RPMI7951 (cell line): ENCODE measurements around the gene PPL. TPM values are rescaled to one million over a fixed set of nuclear protein-coding genes. Genes with fewer than 3 reads are reported as not detected.
"Not testable (repeated sequence)": the region's sequence is repeated elsewhere in the genome, so short reads cannot be mapped to it uniquely, and the experiment has no call there.

Experiments used
- DNase-seq: peaks from one replicate; pipeline ENCODE4 v3.0.0-alpha.2; 2012; ENCODE audit warnings: low read depth
- total RNA-seq: library from RNA; depleted of rRNA; stranded (reverse); fragments of >200 nt; shearing (Covaris generic); gene quantifications from 2 replicates; pipeline ENCODE4 v1.2.3, GENCODE V29; 2014

PPL gene
- total RNA-seq, 1 experiment from 2014 or later = 0.12 TPM

DNA sequence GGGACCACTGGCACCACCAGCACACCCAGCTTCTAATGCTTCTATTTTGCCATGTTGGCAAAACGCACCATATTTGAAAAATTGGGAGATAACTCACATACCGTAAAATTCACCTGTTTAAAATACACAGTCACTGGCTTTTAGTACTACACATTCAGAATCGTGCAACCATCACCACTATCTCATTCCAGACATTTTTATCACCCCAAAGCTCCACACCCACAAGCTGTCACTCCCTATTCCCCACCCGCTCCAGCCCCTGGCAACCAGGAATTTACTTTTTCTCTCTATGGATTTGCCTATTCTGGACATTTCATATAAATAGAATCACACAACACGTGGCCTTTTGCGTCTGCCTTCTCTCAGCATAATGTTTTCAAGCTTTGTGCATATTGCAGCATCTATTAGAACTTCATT is 25.0 kb downstream of the PPL start:
- DNase-seq = no peak

DNA sequence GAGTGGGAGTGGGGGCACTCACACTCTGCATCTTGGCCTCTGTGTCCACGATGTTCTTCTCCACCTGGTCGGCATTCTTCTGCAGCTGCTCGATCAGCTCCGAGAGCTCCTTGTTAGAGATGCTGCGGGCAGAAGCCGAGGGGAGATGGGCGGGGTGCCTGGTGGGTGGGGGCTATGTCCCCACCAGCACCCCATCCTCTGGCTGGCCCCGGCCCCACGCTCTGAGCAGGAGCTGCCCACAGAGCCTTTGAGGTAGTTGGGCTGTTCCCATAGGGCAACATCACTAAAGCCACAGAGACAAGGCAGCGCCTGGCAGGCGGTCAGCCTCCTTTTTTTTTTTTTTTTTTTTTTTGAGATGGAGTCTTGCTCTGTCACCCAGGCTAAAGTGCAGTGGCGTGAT is 26.1 kb downstream of the PPL start:
- DNase-seq = no peak

DNA sequence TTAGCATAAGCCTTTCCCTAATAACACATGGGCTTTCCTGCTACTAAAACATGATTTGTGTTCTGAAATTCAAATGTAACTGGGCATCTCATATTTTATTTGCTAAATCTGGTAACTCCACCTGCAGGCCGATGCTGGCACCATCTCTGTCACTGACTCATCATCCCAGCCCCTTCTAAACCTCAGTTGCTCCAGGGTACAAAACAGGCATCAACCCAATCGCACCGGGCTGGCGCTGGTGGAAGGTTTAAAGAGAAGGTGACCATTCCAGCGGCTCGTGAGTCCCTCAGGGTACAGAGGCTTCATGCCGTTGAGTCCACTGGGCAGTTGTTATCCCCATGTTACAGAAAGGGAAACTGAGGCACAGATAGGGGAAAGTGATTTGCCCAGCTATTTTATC is 27.1 kb downstream of the PPL start:
- DNase-seq = no peak

DNA sequence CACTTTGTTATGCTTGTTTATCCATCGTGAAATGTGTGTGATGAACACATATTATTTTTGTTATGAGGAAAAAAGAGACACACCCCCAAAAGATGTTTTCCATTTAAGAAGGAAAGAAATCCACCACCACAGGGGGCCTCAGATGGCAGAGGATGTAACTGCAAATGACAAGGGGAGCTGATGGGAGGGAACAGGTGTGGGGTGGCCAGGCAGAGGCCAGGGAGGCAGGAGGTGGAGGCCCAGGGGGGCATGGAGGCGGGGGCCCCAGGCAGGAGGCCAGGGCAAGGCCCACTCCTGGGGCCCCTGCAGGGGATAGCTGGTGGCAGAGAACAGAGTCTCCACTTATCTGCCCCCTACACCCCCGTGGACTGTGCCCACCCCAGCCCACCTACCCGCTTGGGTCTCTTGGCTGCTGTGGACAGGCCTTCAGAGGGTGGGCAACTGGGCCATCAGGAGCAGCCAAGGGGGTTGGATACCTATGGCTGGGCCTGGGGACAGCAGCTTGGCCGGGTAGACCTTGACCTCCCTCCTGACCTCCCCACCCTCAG is 28.0 kb downstream of the PPL start:
- DNase-seq = no peak

DNA sequence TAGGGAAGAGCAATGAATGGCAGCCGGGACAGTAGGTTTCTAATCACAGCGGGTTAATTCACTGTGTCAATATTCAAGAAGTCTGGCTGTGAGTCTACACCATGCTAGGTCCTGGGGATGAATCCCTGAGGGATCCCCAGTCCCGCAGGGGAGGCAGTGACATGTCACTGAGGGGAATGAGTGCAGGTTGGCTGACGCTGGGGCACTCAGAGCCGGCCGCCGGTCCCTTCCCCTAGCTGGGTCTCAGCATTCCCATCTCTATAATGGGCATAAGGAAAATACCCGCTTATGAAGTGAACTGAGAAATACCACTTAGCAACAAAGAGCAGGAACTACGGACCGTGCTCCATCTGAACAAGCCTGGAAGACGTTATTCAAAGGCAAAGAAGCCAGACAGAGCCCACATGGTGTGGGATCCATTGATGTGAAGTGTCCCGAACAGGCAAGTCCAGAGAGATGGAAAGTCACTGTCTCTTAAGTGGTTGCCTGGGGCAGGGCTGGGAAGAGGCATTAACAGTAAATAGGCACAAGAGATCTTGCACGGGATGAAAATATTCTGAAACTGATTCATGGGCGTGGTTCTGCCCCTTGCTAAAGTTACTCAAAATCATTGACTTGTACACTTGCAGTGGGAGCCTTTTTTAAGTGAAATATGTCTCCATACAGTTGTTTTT is 31.9 kb downstream of the PPL start:
- DNase-seq = no peak

DNA sequence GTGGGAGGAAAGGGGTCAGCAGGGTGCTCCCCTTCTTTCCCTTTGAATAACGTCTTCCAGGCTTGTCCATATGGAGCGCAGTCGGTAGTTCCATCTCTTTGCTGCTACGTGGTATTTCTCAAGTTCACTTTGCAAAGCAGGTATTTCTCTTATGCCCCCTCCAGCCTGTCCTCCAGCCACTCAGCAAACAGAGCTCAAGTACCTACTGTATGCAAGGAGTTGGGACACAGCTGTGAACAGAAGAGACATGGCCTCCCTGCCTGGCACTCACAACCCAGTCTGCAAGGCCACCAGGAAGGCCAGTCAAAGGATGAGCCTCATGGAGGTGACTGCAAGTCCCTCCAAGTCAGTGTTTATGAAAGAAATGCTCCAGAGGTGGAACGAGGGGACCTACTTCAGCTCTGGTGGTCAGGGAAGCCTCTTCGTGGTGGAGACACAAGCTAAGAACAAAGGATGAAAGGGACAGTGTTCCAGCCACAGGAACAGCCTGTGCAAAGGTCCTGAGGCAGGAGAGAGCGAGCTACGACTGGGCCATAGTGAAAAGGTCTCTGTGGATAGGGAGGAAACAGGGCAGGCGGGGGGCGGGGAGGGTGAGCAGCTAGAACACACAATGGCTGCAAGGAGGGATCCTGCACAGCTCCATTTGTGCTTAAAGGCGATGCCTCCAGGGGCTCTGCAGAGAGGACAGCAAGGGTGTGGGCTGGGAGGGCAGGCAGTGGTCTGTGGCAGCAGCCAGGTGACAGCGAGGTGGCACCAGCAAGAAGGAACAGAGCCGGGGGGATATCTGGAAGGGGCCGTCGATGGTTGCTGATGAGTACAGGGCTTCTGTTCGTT is 32.6 kb downstream of the PPL start:
- no peak for DNase-seq

DNA sequence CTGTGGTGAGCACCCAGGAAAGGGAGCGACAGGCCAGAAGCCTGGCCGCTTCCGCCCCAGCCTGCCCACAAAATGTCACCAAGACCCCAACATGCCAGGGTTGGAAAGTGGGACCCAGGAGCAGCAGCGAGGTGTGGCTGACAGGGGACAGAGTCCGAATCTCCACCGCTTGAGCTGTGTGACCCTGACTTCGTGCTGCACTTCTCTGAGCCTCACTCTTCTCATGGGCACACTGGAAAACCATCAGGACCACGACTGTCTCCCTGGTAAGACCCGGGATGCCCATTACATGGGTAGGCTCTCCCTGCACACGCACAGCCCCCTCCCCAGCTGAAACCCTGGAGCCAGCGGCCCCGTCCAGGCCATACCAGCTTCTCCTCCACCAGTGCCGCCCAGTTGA is 34.9 kb downstream of the PPL start:
- no peak for DNase-seq

DNA sequence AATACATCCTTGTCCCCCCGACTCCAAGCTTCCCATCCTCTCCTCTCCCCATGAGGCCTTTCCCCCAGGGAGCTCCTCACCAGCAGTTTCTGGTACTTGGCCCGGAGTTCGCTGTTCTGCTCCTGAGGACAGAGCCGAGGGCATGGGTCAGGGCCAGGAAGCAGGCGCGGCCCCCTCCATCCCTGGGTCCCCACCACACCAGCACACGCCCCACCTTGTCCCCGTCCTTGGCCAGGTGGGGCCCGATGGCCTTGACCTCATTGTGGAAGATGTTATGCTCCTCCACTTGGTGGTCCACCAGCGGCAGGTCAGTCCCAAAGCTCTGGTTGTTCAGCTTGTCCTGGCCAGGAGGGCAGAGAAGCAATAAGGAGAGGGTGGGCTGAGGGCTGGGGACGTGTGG is 36.2 kb downstream of the PPL start:
- DNase-seq = no peak

DNA sequence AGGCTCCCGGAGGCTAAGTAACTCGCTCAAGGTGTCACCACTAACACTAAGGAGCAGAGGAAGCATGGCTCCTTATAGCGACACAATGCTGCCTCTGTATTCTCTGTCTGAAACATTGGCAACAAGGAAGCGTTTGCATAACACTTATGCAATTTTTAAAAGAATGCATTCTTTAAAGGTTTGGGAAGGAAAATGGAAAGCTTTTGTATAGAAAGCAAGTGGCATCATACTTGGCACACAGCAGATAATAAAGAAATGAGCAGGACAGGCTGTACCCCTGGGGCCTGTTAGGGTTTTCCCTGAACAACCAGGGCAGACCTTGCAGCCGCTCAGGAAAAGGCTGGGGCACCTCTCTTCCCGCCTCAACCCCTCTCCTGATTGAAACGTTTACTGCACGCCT is 36.9 kb downstream of the PPL start:
- no peak for DNase-seq

DNA sequence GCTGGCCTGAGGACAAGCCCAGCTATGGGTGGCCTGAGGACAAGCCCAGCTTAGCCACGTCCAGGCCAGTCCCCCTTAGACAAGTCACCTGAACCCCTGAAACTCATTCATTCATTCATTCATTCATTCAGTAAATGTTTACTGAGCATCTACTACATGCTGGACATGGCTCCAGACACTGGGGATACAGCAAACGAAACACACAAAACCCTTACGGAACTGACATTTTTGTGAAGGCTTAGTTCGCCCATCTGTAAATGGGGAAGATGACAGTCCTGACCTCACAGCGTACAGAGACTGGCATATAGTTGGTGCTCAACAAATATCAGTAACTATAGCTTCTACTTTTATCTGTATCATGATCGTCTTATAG is 37.5 kb downstream of the PPL start:
- no peak for DNase-seq

DNA sequence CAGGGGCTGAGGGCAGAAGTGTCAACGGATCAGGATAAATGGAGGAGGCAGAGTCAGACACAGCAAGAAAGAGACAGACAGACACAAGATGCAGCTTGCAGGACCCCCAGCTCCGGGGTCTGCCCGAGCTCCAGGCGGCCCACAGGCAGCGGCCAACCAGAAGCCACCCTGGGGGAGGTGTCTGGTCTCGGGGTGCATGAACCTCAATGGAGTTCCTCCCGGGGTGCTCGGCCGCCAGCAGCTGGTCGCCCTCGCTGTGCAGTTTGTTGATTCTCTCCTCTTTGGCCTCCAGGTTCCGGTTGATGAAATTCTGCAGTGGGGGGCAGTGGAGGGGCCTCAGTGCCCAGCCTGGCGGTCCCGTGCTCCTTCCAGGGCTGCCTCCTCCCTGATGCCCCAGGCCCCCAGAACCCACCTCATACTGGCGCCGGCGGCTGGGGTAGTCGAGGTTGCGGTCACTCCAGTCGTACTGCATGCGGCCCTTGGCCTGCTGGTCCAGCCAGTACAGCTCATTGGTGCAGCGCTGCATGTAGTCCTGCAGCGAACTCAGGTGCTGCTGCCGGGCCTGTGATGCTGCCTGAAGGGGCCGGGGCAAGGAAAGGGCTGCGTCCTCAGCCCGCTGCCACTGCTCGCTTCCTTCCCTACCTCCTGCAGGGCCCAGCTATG is 38.0 kb downstream of the PPL start:
- DNase-seq = no peak

DNA sequence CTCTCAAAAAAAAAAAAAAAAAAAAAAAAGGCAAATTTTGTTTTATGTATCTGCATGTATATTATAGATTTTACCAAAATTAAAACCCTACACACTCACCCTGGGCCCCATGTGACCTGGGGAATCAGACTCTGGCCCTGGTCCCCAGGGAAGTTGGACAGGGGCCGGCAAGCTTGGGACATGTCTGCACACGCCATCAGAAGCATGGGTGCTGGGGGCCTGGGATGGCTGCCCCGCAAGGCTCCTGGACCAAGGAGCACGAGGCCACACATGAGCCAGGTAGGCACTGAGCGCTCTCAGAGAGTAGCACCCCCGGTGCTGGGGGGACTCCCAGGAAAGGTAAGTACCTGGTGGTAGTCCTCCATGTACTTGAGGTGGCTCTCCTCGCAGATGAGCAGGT is 39.6 kb downstream of the PPL start:
- no peak for DNase-seq

DNA sequence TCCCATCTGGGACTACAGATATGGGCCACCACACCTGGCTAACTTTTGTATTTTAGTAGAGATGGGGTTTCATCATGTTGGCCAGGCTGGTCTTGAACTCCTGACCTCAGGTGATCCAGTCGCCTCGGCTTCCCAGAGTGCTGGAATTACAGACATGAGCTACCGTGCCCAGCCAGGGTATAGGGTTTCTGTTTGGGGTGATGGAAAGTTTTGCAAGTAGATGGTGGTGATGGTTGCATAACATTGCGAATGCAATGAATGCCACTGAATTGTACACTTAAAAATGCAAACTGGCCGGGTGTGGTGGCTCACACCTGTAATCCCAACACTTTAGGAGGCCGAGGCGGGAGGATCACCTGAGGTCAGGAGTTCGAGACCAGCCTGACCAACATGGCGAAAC is 40.2 kb downstream of the PPL start:
- not testable (repeated sequence) for DNase-seq

DNA sequence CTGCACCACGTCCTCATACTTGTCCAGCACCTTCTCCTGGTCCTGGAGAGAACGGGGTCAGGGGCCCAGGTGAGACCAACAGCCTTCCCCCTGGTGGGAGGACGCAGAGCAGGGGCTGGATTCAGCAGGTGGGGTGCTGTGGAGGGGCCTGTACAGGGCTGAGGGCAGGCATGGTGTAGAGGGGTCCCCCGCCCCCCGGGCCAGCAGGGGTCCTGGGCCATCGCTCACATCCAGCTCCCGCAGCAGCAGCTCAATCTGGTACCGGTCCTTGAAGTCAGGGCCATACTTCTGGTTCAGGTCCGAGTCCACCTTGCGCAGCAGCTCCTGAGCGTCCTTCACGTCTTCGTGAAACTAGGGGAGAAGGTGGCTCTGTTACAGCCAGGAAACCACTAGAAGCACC is 41.6 kb downstream of the PPL start:
- DNase-seq = no peak

DNA sequence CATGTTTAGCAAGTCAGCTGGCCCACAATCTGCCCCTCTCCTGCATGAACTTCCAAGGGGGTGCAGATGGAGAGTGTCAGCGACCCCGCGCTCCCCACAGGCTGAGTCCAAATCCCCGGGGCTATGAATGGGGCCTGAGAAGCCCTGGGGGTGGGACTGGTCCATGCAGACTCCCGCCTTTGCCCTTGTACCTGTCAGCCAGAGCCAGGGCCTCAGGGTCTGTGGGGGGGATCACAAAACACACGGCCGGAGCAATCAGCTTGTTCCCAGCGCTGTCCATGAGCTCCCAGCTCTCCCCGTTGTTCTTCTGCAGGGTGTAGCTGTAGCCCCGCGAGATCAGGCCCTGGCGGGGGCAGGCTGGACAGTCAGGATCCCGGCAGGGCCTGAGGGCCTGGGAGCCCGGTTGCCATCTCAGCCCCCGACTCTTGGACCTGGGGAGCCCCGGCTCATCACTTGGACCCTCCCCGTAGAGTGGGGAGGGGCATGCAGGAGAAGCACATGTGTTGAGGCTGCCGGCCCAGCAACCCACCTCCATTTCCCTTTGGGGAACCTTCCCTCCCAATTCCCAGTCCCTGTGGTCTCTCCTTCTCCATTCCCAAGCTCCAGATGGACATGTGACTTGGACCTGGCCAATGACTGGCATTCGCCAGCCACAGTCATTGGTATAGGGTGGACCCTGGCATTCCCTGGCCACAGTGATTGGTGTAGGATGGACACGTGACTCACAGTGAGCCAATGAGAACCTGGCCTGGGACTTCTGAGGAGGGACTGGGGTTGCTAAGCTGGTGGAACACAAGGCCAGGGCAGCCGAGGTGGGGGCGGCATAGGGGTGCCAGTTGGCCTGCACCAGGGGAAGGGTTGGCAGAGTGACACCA is 42.4 kb downstream of the PPL start:
- DNase-seq = peak; percentile 26

DNA sequence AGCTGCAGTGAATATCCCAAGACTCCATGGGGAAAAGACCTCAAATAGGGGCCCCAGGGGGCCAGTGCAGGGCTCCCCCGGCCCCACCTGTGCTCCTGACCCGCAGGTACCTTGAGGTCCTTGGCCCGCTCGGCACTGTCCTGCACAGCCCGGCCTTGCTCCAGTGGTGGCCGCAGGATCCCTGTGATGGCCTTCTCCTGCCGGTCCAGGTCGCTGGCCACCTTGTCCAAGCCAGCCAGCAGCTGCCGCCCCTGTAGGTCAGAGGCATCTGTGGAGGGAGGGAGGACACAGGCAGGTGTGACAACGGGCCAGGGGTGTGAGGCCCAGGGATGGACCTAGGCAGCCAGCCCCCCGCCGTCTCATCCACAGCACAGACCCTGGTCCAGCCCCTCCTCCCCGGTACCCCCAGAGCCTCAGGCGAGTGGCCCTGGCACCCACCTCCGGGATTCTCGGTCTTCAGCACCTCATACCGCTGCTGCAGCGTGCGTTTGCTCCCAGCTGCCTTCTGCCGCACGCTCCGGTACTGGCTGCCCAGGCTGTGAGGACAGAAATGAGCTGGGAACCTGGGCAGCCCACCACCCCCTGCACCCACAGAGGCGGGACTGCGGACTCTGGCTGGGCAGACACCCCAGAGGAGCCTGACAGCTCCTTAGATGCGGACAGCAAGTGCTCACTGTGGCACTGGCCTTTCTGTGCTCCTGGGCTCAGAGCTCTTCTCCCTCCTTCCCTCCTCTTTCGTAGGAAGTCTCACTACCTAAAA is 43.7 kb downstream of the PPL start:
- no peak for DNase-seq

DNA sequence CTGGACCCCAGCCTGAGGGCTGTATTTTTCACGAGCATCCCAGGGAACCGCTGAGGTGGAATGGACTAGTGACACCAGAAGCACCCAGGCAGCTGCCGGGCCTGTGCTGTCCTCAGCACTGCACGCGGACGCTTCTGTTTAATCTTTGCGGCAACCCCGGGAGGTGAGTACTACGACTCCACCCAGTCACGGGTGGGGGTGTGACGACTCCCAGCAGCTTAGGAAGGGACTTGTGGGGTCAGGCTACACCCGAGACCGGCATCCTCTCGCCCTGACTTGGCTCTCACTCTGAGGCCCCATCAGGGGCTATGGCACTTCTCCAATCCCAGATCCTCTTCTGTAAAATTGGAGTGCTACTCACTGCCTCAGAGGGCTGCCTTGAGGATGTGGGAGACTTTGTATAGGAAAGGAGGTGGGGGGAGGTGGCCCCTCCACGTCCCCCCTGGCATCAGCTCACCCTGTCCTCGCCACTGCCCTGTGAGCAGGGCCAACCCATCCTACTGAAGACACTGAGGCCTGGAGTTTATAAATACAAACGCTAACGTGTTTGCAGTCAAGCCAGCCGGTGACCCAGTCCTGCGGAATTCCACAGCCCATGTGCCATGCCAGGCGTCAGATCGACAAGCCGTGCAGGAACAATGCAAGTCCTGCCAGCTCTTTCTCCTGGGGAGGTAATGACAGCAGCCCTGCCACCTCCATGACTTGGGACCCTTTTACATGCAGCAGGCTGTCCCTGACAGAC is 44.4 kb downstream of the PPL start:
- DNase-seq = no peak

DNA sequence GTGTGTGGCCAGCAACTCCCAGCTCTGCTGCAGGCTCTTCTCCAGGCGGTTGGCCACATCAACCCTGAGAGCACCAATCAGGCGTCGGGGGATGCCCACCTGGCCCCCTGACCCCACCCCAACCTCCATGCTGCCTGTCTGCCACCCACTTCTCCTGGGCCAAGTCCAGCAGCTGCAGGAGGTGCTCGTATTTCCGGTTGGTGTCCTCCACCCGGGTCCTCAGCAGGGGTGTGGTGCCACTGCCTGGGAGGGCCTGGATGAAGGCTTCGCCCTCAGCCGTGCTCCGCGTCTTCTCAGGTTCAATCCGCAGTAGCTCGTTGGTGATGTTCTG is 45.1 kb downstream of the PPL start:
- DNase-seq = no peak

DNA sequence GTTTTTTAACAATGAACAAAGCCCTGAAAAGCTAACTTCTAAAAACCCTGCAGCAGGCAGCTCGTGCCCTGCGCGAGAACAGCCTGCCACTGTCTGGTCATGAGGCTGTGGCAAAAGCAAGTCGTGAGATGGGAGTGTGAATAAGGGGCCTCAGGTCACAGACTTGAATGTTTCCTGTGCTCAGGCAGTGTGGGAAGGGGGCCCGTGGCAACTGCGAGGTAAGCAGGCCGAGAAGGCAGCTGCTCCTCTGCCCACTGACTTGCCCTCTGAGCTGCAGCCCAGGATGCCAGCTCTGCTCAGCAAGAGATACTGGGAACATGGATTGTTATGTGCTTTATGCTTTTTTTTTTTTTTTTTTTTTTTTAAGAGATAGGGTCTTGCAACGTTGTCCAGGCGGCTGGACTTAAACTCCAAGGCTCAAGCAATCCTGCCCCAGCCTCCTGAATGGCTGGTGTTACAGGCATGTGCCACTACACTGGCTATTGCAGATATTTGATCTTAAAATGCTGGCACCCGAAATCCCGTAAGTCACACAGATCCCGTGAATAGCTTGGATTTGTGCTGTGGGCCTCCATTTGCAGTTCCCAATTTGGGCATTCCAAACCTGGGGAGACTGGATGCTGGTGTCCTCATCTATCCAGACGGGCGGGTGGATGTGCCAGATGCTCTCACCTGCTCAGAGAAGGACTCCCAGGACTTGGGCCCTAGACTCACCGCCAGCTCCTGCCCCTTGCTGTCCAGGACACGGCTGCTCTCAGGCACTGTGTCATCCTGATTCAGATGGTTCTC is 45.7 kb downstream of the PPL start:
- DNase-seq = no peak

DNA sequence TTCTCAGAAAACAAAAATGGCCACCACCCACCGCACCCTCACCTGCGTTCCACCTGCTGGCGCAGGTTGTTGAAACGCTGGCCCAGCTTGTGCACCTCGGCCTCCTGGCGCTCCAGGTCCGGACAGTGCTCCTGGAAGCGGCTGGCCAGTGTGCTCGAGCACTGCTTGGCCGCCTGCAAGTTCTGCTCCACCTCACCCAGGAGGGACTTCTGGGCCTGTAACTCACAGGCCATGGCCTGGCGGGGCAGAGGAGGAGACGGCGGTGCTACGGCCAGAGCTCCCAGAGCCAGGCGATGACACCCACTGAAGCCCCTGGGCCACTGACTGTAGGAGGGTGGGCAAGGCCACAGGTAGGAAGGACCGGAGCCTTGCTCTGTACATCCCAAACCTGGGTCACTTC is 46.3 kb downstream of the PPL start:
- no peak for DNase-seq
